Skin of body (tissue), 2 donors: ENCODE results near the gene CCNT2. TPM values are rescaled to one million over a fixed set of nuclear protein-coding genes. Genes with fewer than 3 reads are reported as not detected.
"Not testable (repeated sequence)": the region's sequence is repeated elsewhere in the genome, so short reads cannot be mapped to it uniquely, and the experiment has no call there.

Experiments
- DNase-seq: peaks from one replicate; lab custom pipeline; 2025; lab: John Stamatoyannopoulos, UW
- total RNA-seq: library from RNA; depleted of rRNA; stranded (reverse); fragments of >200 nt; gene quantifications from one replicate; pipeline ENCODE4 v1.2.3, GENCODE V29; 2014

Gene CCNT2
- total RNA-seq, 1 donor from 2014 or later: 55.0 TPM

DNA sequence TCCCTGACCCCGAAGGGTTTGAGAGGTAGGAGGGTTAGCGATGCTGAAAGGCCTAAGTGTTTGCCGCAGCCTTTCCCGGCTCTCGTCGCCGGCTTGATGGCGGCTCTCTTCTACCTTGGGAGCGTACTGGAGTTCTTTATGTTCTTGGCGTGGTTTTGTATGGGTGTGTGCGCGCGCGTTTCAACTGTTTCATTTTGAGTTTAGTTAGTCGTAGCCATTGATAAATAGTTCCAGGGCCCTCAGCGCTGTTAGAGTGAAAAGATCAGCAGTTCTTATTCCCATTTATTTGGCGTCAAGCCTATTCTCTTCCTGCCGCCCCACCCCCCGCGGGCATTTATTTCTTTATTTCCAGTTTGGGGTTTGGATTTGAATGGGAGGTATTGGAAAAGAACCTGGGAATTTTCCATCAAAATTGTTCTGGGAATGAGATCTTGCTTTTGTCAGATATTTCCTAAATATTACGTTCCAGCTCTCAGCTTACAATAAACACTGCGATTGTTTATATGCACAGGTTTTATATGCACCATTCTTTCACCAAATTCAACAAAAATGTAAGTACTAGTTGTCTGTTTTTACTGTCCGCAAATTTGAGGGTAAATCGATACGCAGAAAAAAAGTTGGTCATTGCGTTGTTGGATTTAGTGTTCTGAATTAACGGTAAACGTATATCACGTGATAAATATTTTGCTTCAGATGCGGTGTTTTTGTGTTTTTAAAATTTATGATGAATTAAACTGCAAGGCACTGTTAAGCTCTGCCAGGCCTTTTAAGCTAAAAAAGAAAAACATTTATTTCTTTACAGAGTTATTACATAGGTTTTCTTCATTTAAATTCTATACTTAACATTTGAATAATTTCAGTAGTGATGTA, 954 bp downstream of the CCNT2 start:
- DNase-seq: peak; percentile 33

GRCh38 chr2:134924912-134925311, 6.3 kb downstream of the CCNT2 start:
- DNase-seq: no peak

GRCh38 chr2:134926231-134926931, 7.8 kb downstream of the CCNT2 start:
- no peak for DNase-seq

GRCh38 chr2:134927195-134927594, 8.6 kb downstream of the CCNT2 start:
- DNase-seq: no peak

DNA sequence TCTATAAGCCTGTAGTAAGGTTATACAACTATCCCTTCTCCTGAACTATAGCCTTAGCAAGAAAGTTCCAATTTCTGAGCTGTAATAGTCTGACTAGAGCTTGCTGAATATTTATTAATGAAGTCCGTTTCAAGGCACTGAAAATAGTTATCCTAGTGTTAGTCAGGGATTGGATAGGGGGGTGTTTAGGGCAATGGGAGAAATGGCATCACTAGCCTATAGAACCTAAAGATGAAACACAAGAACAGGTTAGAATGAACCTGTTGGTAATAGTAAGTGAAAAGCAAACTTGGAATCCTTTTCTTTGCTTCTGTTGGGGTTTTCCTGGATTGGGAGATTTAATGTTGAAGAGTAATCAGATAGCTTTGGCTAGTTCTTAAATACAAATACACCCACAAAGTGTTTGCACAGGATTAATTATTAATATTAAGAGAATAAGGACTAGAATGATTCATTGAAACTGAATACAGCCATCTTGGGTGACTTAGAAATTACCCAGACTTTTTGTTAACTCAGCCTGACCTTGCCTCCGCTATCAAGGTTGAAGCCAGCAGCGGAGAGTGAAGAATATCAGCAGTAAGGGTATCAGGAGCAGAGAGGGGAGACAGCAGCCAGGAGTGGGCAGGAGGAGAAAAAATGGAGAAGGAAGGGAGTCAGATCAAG, 14.4 kb downstream of the CCNT2 start:
- DNase-seq: no peak

DNA sequence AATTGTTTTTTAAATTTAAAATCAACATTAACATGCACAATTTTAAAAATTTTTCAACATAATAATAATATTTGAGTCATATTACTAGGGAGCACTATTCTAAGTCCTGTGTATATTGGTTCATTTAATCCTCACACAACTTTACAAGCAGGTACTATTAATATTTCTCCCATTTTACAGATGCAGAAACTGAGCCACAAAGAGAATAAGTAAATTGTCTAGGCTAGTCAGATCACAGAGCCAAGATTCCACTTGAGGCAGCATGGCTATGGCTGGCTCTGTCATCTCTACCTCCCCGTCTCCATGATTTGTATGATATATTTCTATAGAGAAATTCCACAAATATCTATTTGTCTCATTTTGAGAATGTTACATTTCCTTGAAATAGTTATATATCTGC, 15.1 kb downstream of the CCNT2 start:
- no peak for DNase-seq

GRCh38 chr2:134934150-134934549, 15.5 kb downstream of the CCNT2 start:
- DNase-seq: no peak

DNA sequence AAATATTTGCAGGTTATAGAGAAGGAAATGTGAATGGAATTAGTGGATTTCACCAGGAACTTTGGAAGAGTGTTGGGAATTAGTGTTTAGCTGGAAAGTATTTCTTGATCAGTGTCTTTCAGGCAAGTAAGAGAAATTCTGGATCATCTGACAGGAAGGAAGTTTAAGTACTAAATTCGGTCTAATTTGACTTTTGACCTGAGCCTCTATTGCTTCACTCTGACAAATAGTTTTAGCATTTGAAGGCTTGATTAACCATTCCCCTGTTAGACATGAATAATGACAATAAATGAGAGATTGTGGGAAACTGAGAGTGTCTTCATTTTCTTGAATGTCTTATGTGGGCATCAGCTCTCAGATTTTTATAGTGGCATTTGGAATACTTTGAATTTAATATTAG, 16.0 kb downstream of the CCNT2 start:
- DNase-seq: no peak

- no peak for DNase-seq
Measured at GRCh38 chr2:134936691-134937090, 18.1 kb downstream of the CCNT2 start.

GRCh38 chr2:134943540-134943939, 24.9 kb downstream of the CCNT2 start:
- DNase-seq: no peak

- DNase-seq: no peak
Measured at GRCh38 chr2:134944975-134945374, 26.4 kb downstream of the CCNT2 start.

DNA sequence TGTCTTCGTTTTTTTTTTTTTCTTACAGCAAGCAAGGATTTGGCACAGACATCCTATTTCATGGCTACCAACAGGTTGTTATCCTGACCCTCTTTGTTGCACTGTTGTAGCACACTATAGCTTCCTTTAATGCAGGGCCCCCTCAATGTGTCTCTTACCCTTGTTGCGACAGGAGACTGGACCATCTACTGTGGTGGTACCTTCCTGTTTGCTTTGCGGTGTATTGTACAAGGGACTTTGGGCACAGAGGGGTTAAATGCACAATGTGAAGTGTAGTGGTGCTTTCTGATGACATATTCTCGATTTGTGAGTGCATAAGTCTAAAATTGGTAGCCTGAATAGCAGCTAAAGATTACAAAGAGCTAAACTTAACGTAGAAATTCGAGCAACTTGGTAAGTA, 27.5 kb downstream of the CCNT2 start:
- no peak for DNase-seq

GRCh38 chr2:134949981-134950708, 31.5 kb downstream of the CCNT2 start:
- DNase-seq: no peak

DNA sequence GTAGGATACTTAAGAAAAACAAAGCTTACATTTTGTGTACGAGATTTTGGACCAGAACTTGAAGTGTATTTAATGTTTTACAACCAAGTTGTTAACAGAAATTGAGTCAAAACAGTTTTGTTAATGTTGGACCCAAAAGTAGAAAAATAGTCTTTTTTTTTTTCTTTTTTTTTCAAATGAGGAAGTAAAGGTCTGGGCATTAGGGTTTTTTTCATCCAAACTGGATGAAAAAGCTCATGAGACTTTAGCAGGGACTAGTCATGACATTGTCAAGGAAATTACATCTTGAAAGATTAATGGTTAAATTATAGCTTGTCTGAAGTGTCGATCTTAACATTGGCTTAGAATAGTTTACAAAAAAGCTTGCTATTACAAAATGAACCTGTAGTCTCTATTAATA, 32.3 kb downstream of the CCNT2 start:
- no peak for DNase-seq

- DNase-seq: no peak
Measured at GRCh38 chr2:134952608-134953007, 34.0 kb downstream of the CCNT2 start.

GRCh38 chr2:134954065-134954464, 35.4 kb downstream of the CCNT2 start:
- DNase-seq: no peak

- DNase-seq: no peak
Measured at GRCh38 chr2:134955744-134956143, 37.1 kb downstream of the CCNT2 start.

GRCh38 chr2:134957477-134957876, 38.9 kb downstream of the CCNT2 start:
- DNase-seq: no peak

DNA sequence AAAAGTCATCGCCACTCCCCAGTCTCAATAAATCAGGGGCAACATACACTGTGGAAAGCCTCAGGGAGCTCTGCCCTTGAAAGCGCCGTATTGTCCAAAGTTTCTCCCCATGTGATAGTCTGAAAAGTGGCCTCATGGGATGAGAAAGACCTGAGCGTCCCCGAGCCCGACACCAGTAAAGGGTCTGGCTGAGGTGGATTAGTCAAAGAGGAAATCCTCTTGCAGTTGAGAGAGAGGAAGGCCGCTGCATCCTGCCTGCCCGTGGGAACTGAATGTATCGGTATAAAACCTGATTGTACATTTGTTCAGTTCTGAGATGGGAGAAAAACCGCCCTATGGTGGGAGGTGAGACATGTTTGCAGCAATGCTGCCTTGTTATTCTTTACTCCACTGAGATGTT, 48.5 kb downstream of the CCNT2 start:
- DNase-seq: not testable (repeated sequence)

DNA sequence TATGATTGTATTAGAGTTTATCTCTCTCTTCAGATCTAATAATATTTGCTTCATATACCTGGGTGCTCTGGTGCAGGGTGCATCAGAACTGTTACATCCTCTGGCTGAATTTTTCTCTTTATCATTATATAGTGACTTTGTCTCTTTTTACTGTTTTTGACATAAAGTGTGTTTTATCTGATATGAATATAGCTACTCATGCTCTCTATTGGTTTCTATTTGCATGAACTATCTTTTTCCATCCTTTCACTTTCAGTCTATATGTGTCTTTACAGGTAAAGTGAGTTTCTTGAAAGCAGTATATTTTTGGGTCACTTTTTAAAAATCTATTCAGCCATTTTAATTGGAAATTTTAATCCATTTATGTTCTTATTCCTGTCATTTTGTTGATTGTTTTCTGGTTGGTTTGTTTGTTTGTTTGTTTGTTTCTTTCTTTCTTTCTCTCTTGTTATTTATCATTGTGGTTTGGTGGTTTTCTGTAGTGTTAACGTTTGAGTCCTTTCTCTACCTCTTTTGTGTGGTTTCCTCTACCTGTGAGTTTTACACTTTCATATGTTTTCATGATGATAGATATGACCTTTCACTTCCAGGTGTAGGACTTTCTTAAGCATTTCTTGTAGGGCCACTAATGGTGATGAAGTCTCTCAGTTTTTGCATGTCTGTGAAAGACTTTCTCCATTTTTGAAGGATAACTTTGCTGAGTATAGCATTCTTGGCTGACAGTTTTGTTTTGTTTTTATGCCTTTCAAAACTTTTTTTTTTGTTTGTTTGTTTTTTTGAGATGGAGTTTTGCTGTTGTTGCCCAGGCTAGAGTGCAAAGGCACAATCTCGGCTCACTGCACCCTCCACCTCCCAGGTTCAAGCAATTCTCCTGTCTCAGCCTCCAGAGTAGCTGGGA, 54.9 kb downstream of the CCNT2 start:
- DNase-seq: no peak
